ENCODE results near the gene WDR37.

The WDR37 gene

DNA sequence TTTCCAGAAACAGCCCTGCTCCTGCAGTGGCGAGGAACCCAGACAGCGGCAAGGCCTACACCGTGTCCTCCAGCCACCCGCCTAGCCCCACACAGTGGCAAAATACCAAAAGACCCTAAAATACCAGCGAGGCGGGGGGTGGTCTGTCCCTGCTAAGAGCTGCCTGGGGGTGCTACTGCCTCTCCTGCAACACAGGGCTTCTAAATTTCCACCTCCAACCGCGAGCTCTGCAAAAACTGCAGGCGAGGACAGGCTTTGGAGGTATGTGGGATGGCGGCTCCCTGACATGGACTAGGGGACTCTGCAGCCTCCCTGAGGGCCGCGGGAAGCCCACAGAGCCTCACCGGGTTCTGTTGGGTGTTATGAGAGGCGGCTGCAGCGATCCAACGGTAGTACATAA is 122.3 kb downstream of the WDR37 start:
- H3K27ac ChIP-seq: no peak overlapping the region

DNA sequence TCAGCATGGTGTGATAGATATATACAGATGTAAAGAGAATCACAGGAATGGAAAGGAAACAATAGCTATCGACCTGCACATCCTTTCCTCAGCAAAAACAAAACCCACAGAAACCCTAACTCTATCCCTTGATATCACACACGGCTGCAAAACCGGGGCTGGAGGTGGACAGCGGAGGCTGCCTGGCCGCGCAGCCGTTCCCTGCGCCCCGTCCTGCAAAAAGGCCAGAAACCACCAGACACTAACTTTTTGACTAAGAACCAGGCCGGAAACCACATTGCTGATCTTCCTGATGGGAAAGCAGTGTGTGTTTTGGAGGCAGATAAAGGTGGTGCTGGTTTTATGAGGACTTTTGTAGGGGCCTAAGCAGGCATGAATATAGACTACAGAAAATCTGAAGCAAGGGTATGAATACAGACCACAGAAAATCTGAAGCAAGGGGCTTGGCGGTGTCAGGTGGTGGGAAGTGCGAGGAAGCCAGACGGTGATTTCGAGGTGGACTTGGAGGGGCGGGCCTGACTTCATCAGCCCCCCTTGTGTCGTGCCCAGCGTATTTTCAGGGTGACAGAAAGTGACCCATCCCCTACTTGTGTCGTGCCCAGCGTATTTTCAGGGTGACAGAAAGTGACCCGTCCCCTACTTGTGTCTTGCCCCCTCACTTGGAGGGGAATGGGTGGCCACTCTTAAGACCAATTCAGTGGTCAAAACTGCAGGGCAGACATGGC is 123.3 kb downstream of the WDR37 start:
- no peak overlapping the region for H3K27ac ChIP-seq
- TF ChIP-seq, protein P1, sequence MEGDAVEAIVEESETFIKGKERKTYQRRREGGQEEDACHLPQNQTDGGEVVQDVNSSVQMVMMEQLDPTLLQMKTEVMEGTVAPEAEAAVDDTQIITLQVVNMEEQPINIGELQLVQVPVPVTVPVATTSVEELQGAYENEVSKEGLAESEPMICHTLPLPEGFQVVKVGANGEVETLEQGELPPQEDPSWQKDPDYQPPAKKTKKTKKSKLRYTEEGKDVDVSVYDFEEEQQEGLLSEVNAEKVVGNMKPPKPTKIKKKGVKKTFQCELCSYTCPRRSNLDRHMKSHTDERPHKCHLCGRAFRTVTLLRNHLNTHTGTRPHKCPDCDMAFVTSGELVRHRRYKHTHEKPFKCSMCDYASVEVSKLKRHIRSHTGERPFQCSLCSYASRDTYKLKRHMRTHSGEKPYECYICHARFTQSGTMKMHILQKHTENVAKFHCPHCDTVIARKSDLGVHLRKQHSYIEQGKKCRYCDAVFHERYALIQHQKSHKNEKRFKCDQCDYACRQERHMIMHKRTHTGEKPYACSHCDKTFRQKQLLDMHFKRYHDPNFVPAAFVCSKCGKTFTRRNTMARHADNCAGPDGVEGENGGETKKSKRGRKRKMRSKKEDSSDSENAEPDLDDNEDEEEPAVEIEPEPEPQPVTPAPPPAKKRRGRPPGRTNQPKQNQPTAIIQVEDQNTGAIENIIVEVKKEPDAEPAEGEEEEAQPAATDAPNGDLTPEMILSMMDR (IDR thresholded peaks at IDR 0.05): no peak

More for the DNA sequence above, 122.3 kb downstream of the WDR37 start:
- TF ChIP-seq ZFX (IDR thresholded peaks at IDR 0.05; ENCODE audit: borderline replicate concordance): no peak
- TF ChIP-seq, protein P1 (IDR thresholded peaks at IDR 0.05): no peak

DNA sequence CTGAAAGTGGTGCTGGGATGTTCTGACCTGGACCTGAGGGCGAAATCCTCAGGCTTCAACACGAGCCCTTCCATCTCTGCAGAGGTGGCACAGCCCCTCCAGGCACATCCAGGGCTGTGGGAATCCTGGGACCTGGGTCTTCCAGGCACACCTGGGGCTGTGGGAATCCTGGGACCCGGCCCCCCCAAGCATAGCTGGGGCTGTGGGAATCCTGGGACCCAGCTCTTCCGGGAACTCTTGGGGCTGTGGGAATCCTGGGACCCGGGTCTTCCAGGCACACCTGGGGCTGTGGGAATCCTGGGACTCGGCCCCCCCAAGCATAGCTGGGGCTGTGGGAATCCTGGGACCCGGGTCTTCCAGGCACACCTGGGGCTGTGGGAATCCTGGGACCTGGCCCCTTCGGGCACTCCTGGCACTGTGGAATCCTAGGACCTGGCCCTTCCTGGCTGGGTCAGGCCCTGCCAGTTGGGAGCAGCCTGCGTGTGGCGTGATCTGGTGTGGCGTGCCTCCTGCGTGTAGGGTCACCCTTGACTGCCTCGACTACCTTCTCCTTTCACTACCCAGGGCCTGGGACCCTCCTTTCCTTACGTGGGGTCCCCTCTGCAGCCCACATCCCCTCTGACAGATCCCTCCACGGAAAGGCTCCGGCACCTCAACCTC is 124.0 kb downstream of the WDR37 start:
- no peak overlapping the region for H3K27ac ChIP-seq
- no peak for TF ChIP-seq ZFX (IDR thresholded peaks at IDR 0.05; ENCODE audit: borderline replicate concordance)
- TF ChIP-seq, protein P1 (IDR thresholded peaks at IDR 0.05): no peak

DNA sequence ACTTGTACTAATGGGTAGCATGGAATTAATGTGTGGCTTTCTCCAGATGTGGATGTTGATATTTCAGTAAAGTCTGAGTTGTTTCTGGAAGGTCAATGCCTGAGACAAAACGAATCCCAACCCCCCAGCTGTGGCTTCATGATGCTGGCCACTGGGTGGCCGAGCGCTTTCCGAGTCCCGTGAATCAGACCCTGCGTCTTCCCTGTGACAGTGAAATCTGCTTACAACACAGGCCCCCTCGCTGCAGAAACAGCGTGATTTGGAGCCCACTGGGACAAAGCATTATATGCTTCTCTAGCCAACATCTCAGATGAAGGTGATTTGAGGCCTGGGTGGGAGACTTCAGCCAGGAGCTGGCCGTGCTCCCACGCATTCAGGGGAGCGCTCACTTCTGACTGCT is 124.7 kb downstream of the WDR37 start:
- TF ChIP-seq ZFX (IDR thresholded peaks at IDR 0.05; ENCODE audit: borderline replicate concordance): no peak
- TF ChIP-seq, protein P1 (IDR thresholded peaks at IDR 0.05): no peak; the same call in 1 of the 2 replicates
- H3K27ac ChIP-seq: no peak overlapping the region
